ENCODE data around the gene TDRD5. TPM values are rescaled to one million over a fixed set of nuclear protein-coding genes. Genes with fewer than 3 reads are reported as not detected.
A peak's percentile ranks its signal among the peaks of the same experiment; 100 is the strongest.
"Not testable (repeated sequence)": the region's sequence is repeated elsewhere in the genome, so short reads cannot be mapped to it uniquely, and the experiment has no call there.

Gene TDRD5
- total RNA-seq, 1 experiment from 2014 or later = 0.21 TPM

DNA sequence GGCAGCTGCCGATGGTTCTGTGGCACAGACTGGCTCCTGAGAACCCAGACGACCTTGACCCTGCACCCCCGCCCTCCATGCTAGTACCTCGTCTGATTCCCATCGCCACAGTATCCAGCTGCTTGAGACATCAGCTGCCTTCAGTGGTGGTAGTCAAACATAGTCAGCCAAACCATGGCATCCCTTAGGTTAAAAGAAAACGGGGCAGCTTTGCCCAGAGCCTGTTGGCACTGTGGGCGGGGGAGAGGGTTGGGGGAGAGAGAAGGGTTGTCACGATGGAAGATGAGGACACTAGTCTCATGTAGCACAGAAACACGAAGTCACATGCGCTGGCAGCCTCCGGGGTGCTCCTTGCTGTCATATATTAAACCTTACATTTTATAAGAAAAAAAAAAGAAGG lies 961 bp upstream of the TDRD5 start:
- in situ Hi-C loops (cut with HindIII; ENCODE audit: low pct_unique_long_range_greater_than_20kb, low sequenced_read_pairs) = no loop called here
- DNase-seq (ENCODE audit: low read depth, low spot score) = no peak

DNA sequence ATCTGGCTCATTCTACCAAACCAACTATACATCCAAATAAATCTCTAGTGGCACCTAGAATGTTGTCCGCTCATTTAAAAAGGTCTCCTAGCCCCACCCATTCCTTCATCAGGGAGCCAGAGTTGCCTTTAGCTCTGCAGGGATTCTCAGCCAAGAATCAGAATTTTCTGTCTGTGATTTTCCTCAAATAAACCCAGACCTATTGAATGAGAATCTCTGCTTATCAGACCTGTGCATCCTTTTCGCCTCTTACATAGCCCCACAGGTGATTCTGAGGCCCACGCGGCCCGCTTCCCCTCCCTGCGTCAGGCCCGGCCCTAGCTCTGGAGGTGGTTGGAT lies 410 bp upstream of the TDRD5 start:
- in situ Hi-C loops (cut with HindIII; ENCODE audit: low pct_unique_long_range_greater_than_20kb, low sequenced_read_pairs) = no loop called here
- DNase-seq (ENCODE audit: low read depth, low spot score) = no peak

DNA sequence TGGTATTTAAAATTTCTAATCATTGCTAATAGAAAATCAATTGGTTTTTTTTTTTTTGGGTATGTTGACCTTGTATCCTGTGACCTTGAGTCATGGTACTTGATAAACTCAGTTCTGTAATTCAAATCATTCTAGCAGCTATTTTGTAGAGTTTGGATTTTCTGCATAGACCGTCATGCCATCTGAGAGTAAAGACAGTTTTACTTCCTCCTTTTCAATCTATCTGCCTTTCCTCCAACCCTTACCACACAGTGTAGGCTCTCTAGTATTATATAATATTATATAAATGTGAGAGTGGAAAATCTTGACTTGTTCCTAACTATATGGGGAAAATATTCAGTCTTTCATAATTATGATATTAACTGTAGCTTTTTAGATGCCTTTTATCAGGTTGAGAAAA lies 7.0 kb downstream of the TDRD5 start:
- no peak for DNase-seq (ENCODE audit: low read depth, low spot score)
- in situ Hi-C loops (cut with HindIII; ENCODE audit: low pct_unique_long_range_greater_than_20kb, low sequenced_read_pairs) = no loop called here

DNA sequence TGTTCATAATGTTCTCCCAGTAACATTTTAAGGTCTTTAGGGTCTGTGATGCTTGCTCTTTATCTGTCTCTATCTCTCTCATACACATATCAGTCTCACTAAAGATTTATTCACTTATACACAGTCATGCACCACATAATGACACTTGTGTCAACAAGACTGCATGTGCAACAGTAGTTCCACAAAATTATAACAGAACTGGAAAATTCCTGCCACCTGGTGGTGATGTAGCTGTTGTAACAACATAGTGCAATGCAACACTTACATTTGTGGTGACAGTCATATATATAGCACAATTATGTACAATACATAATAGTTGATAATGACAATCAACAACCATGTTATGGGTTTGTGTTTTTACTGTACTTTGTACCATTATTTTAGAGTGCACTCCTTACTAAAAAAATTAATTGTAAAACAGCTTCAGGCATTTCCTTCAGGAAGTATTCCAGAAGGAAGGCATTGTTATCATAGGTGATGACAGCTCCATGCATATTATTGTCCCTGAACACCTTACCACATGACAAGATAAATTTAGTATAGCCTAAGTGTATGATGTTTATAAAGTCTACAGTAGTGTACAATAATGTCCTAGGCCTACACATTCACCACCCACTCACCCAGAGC lies 8.1 kb downstream of the TDRD5 start:
- DNase-seq (ENCODE audit: low read depth, low spot score) = peak; percentile 63
- in situ Hi-C loops (cut with HindIII; ENCODE audit: low pct_unique_long_range_greater_than_20kb, low sequenced_read_pairs) = no loop called here

DNA sequence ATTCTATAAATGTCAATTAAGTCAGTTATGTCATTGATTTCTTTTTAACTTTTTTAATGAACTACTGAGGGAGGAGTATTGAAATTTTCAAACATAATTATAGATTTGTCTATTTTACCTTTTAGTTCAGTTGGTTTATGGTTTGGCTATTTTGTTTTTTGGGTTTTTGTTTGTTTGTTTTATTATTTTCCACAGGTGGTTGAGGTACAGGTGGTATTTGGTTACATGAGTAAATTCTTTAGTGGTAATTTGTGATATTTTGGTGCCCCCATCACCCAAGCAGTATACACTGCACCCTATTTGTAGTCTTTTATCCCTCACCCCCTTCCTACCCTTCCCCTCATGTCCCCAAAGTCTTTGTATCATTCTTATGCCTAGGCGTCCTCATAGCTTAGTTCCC lies 9.5 kb downstream of the TDRD5 start:
- in situ Hi-C loops (cut with HindIII; ENCODE audit: low pct_unique_long_range_greater_than_20kb, low sequenced_read_pairs) = no loop called here
- no peak for DNase-seq (ENCODE audit: low read depth, low spot score)

DNA sequence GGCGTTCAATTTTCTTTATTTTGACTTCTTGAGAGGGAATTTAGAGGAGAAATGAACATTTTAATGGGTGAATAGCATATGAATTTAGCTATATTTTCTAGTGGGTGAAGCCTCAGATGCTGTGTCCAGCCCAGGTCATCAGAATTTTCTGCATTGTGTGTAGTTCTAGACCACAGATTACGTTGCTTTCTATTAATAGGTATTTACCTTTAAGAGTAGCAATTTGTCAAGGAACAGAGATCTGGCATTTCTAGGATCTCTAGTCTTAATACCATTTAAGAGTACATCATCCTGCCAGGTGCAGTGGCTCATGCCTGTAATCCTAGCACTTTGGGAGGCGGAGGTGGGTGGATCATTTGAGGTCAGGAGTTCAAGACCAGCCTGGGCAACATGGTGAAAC lies 20.7 kb downstream of the TDRD5 start:
- DNase-seq (ENCODE audit: low read depth, low spot score) = no peak
- in situ Hi-C loops (cut with HindIII; ENCODE audit: low pct_unique_long_range_greater_than_20kb, low sequenced_read_pairs) = no loop called here

DNA sequence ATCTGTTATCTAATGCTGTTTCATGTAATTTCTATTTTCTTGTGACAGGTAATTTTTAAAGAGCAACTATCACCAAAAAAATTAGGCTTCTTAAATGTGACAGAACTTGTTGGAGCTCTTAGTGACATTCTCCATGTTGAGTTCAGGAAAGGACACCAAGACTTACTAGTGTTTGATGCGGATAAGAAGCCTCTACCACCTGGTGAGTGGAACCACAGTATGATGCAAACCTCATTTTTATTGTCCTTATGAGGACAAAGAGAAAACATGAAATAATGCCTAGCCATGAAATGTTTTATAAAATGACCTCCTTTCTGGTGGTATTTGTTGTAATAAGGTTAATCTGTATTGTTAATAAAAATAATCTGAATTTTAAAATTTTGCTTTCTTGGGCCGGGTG lies 39.1 kb downstream of the TDRD5 start:
- in situ Hi-C loops (cut with HindIII; ENCODE audit: low pct_unique_long_range_greater_than_20kb, low sequenced_read_pairs) = no loop called here
- DNase-seq (ENCODE audit: low read depth, low spot score) = no peak

DNA sequence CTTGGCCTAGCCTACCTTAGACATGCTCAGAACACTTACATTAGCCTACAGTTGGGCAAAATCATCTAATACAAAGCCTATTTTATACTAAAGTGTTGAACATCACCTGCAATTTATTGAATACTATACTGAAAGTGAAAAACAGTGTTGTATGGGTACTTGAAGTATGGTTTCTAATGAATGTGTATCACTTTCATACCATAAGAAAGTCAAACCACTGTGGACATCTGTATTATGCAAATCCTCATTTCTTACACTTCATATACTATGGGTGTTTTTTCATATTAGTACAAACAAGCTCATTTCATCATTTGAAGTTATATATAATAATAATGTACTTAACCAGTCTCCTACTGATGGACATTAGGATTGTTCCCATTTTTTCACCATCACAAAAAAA lies 41.2 kb downstream of the TDRD5 start:
- in situ Hi-C loops (cut with HindIII; ENCODE audit: low pct_unique_long_range_greater_than_20kb, low sequenced_read_pairs) = no loop called here
- no peak for DNase-seq (ENCODE audit: low read depth, low spot score)

DNA sequence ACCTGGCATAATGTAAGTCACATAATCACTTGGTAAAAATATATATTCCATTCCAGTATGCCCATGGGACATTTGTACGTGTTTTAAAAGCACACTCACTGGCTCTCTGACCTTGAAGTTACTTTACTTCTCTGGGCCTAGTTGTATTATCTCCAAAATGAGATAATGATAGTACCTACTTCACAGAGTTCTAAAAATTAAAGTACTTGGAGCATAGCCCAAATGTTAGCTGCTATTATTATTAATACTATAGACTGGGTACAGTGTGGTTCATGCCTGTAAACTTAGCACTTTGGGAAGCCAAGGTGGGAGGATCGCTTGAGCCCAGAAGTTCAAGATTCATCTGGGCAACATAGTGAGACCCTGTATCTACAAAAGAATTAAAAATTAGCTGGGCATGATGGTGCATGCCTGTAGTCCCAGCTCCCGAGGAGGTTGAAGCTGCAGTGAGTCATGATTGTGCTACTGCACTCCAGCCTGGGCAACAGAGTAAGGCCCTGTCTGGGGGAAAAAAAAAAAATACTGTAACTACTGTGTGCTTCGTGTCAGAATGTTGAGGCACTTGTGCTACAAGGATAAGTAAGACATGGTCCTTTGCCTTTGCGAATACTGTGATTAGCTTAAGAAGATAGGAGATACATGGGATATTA lies 45.7 kb downstream of the TDRD5 start:
- in situ Hi-C loops (cut with HindIII; ENCODE audit: low pct_unique_long_range_greater_than_20kb, low sequenced_read_pairs) = no loop called here
- DNase-seq (ENCODE audit: low read depth, low spot score) = no peak

DNA sequence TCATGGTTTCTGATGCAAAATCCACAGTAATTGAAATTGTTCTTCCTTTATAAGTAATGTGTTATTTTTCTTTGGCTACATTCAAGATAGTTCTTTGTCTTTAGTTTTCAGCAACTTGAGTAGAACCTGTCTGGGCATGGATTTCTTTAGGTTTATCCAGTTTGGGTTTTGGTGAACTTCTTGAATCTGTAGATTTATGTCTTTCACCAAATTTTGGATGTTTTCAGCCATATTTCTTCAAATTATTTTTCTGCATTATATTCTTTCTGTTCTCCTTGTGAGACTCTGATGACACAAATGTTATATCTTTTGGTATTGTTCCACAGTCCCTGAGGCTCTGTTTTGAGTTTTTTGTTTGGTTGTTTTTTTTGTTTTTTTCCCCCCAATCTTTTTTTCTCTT lies 69.4 kb downstream of the TDRD5 start:
- no peak for DNase-seq (ENCODE audit: low read depth, low spot score)
- in situ Hi-C loops (cut with HindIII; ENCODE audit: low pct_unique_long_range_greater_than_20kb, low sequenced_read_pairs) = no loop called here

DNA sequence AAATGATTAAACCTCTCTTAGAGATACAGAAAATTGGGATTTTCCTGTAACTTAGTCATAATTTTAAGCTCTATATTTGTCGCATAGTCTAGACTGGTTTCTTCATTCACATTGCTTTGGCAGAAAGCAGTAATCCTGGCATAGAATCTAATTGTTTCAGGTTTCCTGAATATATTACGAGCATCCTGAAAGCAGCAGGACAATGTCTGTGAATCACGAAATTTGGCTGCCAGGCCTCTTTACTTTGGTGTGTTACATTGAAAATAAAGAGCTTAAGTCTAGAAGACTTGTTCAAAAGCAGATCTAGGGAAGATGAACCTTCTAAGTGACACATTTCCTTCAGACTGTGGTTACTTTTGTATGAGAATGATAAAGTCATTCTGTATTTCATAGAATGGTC lies 72.2 kb downstream of the TDRD5 start:
- no peak for DNase-seq (ENCODE audit: low read depth, low spot score)
- in situ Hi-C loops (cut with HindIII; ENCODE audit: low pct_unique_long_range_greater_than_20kb, low sequenced_read_pairs) = no loop called here

DNA sequence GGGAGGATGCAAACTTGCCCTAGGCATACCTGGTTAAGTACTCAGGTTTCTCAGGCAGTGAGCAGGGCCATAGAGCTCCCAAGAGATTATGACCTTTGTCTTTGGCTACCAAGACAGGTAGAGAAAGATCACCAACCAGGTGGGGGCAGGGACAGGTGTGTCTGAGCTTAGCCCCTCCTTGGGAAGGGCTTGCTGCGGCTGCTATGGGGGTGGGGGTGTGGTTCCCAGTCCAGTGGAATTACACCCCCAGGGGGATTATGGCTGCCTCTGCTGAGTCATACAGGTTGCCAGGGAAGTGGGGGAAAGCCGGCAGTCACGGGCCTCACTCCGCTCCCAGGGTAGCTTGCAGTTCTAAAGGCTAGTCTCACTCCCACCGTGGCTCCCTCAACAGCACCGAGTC lies 86.2 kb downstream of the TDRD5 start:
- in situ Hi-C loops (cut with HindIII; ENCODE audit: low pct_unique_long_range_greater_than_20kb, low sequenced_read_pairs) = no loop called here

DNA sequence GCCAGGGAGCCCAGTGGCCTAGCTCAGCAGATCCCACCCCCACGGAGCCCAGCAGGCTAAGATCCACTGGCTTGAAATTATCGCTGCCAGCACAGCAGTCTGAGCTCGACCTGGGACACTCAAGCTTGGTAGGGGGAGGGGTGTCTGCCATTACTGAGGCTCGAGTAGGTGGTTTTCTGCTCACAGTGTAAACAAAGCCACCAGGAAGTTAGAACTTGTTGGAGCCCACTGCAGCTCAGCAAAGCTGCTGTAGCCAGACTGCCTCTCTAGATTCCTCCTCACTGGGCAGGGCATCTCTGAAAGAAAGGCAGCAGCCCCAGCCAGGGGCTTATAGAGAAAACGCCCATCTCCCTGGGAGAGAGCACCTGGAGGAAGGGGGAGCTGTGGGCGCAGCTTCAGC lies 102.9 kb downstream of the TDRD5 start:
- in situ Hi-C loops (cut with HindIII; ENCODE audit: low pct_unique_long_range_greater_than_20kb, low sequenced_read_pairs); DNase-seq (ENCODE audit: low read depth, low spot score): not testable (repeated sequence)

More for the DNA sequence above, 86.2 kb downstream of the TDRD5 start:
- DNase-seq (ENCODE audit: low read depth, low spot score) = no peak

DNA sequence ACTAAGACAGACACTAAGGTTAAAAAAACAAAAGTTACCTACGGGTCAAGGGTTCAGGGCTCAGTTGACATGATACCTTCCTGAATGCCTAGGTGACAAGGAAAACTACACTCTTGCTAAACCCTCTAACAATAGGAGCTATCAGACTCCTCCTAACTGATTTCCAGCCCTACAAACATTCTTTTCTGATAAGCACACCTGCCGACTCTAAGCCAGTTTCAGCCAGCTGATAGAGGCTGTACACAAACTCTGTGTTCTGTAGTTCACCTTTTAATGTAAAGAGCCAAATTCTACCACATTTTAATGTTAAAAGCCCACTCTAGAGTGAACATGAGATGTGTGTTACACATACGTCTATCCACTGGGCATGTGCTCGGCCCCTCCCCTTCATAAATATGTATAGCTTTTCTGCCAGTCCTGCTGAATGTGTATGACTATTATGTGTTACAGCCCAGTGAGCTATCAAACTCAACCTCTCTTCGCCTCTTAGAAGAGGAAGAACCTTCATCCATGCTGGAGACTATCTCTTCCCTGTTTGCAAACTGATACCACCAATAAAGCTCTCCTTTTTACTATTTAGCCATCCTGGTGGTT lies 111.4 kb downstream of the TDRD5 start:
- in situ Hi-C loops (cut with HindIII; ENCODE audit: low pct_unique_long_range_greater_than_20kb, low sequenced_read_pairs) = no loop called here

DNA sequence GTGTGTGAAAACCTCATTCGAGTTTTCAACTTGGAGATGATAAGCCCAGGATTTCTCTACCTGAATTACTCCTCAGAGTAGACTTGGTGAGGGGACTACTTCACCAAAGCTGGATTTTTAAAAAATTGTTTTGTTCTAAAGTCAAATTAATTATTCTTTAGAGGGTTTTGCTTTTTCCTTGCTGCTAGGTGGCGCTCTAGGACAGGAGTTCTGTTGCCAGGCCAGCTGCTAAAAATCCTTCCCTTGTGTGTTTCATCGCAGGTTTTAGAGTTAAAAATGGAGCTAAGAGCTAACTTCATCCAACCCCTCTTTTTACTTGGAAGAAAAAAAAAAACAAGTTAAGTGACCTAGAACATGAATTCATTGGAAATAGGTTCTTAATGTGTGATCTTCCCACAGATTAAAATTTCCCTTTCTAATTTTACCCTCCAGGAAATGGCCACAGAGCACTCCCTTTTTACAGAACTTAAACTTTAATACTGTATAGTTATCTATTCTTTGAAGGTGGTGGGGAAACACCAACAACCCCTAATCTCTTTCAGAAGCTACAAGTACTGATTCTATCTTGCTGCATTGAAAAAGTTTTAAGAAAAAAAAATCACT lies 114.8 kb downstream of the TDRD5 start:
- peak; percentile 75 for DNase-seq (ENCODE audit: low read depth, low spot score)
- in situ Hi-C loops (cut with HindIII; ENCODE audit: low pct_unique_long_range_greater_than_20kb, low sequenced_read_pairs) = no loop called here

More for the DNA sequence above, 111.4 kb downstream of the TDRD5 start:
- no peak for DNase-seq (ENCODE audit: low read depth, low spot score)

DNA sequence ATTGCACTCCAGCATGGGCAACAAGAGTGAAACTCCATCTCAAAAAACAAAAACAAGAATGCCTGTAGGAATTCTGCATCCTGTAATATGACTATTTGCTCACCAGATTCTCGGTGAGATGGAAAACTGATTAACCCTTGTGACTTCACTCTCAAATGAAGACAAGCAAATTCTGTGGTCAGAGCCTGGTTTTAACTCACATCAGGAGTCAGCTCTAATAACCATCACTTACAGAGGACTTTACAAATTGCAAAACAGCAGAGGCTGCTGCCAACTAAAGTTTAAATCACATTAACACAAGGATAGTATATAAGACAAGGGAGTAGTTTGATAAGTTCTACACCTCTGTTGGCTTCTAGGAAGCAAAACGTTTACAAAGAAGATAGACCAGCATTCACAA lies 115.8 kb downstream of the TDRD5 start:
- in situ Hi-C loops (cut with HindIII; ENCODE audit: low pct_unique_long_range_greater_than_20kb, low sequenced_read_pairs) = no loop called here
- DNase-seq (ENCODE audit: low read depth, low spot score) = no peak

DNA sequence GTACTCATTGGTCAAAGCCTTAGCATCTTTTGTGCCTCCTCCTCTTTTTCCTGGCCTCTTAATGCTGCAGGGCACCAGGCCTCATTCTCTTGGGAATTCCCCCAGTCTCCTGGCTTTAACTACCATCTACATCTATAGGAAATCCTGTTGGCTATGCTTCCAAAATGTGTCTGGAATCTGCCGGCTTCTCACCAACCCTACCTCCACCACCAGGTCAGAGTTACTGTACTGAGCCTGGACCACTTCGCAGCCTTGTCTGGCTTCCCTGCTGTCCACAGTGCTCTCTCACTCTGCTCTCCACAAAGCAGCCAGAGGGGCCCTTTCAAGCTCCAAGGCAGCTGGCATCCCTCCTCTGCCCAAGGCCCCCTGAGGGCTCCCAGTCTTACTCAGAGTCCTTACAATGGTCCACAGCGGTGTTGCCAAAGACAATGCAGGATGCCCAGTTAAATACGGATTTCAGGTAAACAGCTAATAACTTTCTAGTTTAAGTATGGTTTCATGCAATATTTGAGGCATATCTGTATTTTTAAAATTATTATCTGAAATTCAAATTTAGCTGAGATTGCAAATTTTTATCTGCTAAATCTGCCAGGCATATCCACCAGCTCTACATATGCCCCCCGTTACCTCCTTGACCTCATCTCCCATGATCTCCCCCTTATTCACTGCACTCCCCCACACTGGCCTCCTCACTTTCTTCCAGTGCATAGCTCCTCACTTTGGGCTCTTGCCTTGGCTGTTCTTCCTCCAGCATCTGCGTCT lies 117.0 kb downstream of the TDRD5 start:
- in situ Hi-C loops (cut with HindIII; ENCODE audit: low pct_unique_long_range_greater_than_20kb, low sequenced_read_pairs) = no loop called here
- no peak for DNase-seq (ENCODE audit: low read depth, low spot score)

DNA sequence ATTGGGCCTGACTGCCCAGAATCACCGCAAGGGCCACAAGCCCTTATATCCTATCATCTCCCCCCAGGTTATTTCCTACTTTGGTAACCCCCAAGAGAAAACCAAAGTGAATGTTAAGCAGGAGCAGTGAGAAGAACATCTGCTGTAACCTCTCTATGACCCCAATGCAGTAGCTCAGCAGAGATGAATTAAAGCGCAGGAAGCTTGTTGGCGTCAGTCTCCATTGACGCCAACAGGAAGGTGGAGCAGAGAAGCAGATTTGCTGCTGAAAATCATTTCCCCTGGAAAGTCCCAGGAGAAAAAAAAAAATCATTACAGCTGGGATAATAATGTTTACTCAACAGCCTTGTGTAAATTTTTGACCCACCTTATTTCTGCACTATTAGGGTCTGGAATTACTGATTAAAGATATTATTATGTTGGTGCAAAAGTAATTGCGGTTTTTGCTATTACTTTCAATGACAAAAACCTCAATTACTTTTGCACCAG lies 118.3 kb downstream of the TDRD5 start:
- in situ Hi-C loops (cut with HindIII; ENCODE audit: low pct_unique_long_range_greater_than_20kb, low sequenced_read_pairs) = no loop called here
- DNase-seq (ENCODE audit: low read depth, low spot score) = no peak

Data from SK-MEL-5 (cell line).